Activated CD8-positive, alpha-beta memory T cell treated with anti-CD3 and anti-CD28 coated beads, Interleukin-2, amount 50 U/mL, for 4 hours (primary cell): ENCODE data around the gene DGKD.

ENCODE experiments used
- DNase-seq: peaks from one replicate; pipeline ENCODE4 v3.0.0-alpha.2; 2020

Gene DGKD

GRCh38 chr2:233413559-233414272 is 59.4 kb downstream of the DGKD start:
- DNase-seq: peak; percentile 85

GRCh38 chr2:233414273-233414654 is 60.0 kb downstream of the DGKD start:
- DNase-seq: no peak

- peak; percentile 53 for DNase-seq
Observed at GRCh38 chr2:233414777-233415570, 60.7 kb downstream of the DGKD start.

GRCh38 chr2:233416199-233416598 is 61.9 kb downstream of the DGKD start:
- no peak for DNase-seq

- DNase-seq: no peak
Observed at GRCh38 chr2:233416706-233417105, 62.4 kb downstream of the DGKD start.

- DNase-seq: no peak
Observed at GRCh38 chr2:233417282-233417681, 63.0 kb downstream of the DGKD start.

- DNase-seq: no peak
Observed at GRCh38 chr2:233418052-233418760, 63.9 kb downstream of the DGKD start.

GRCh38 chr2:233418761-233419546 is 64.7 kb downstream of the DGKD start:
- DNase-seq: peak; percentile 61

GRCh38 chr2:233419602-233420391 is 65.5 kb downstream of the DGKD start:
- DNase-seq: peak; percentile 40

GRCh38 chr2:233421091-233421816 is 67.0 kb downstream of the DGKD start:
- DNase-seq: no peak

- peak; percentile 54 for DNase-seq
Observed at GRCh38 chr2:233422050-233422639, 67.9 kb downstream of the DGKD start.

GRCh38 chr2:233422649-233423551 is 68.6 kb downstream of the DGKD start:
- no peak for DNase-seq

GRCh38 chr2:233423552-233423860 is 69.2 kb downstream of the DGKD start:
- DNase-seq: no peak

GRCh38 chr2:233424154-233424951 is 70.1 kb downstream of the DGKD start:
- no peak for DNase-seq

- peak; percentile 60 for DNase-seq
Observed at GRCh38 chr2:233426619-233427342, 72.5 kb downstream of the DGKD start.

- DNase-seq: no peak
Observed at GRCh38 chr2:233428008-233428407, 73.7 kb downstream of the DGKD start.

- DNase-seq: no peak
Observed at GRCh38 chr2:233428438-233428837, 74.1 kb downstream of the DGKD start.

GRCh38 chr2:233429175-233429897 is 75.0 kb downstream of the DGKD start:
- no peak for DNase-seq
